H4 (cell line): ENCODE measurements around the gene ANKS1B. TPM values are rescaled to one million over a fixed set of nuclear protein-coding genes. Genes with fewer than 3 reads are reported as not detected.
"Not testable (repeated sequence)": the region's sequence is repeated elsewhere in the genome, so short reads cannot be mapped to it uniquely, and the experiment has no call there.

Experiments
- DNase-seq: peaks from one replicate; pipeline ENCODE4 v3.0.0-alpha.2; 2015; ENCODE audit warnings: low spot score
- total RNA-seq: library from RNA; depleted of rRNA; stranded (reverse); fragments of >200 nt; shearing (Covaris generic); gene quantifications from 2 replicates; pipeline ENCODE4 v1.2.3, GENCODE V29; 2014

ANKS1B gene
- total RNA-seq, 1 experiment from 2014 or later: 1.8 TPM

DNA sequence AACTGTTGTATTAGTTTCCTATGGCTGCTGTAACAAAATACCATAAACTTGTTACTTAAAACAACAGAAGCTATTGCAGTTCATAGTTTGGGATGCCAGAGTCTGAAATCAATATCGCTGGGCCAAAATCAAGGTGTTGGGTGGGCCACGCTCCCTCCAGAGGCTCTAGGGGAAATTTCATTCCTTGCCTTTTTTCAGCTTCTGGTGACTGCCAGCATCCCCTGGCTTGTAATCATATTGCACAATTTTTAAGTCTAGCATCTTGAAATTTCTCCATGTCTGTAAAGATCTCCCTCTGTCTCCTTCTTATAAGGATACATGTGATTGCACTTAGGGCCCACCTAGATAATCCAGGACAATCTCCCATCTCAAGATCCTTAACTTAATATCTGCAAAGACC, 386.0 kb downstream of the ANKS1B start:
- no peak for DNase-seq

- DNase-seq: no peak
Measured at GRCh38 chr12:99596762-99597161, 388.0 kb downstream of the ANKS1B start.

DNA sequence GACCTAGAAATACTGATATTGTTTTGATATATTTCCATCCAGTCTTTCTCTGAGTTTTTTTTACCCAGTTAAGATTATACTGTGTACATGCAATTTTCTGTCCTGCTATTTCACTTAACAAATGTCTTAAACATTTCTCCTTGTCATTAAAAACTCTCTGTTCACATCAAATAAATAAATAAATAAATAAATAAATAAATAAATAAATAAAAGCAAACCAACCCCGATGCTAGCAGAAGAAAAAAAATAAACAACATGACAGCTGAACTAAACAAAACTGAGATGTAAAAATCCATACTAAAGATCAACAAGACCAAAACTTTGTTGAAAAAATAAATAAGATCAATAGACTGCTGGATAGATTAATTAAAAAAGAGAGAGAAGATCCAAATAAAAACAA, 407.6 kb downstream of the ANKS1B start:
- not testable (repeated sequence) for DNase-seq

DNA sequence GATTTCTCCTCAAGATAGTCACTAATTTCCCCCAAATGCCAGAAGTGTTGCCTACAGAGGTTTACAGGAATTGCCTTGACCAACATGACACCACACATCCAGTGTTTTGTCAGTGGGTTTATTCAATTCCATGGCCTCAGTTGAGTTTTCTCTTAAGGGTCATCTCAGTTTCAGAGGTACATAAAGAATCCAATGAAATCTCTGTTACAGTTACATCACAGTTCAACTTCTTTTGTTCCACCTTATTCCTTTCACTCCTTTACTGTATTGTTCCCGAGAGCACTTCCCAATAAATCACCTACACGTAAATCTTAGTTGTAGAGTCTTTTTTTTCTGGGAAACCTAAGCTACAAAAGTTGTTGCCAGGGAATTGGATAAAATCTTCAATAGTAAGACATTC, 410.8 kb downstream of the ANKS1B start:
- no peak for DNase-seq

DNA sequence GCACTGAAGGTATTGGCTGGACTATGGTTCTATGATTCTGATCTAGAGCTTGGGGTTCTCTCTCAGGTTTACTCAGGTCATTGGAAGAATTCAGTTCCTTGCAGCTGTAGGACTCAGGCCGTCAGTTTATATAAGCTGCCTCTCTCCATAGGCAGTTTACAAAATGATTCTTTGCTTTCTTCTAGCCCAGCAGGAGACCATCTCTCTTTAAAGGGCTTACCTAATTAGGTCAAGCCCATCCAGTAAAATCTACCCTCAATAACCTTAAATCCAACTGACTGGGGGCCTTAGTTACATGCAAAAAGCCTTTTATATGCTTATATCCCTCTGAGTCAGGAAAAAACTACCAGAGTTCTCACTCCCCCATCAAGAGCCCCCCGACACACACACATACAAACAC, 417.7 kb downstream of the ANKS1B start:
- no peak for DNase-seq

DNA sequence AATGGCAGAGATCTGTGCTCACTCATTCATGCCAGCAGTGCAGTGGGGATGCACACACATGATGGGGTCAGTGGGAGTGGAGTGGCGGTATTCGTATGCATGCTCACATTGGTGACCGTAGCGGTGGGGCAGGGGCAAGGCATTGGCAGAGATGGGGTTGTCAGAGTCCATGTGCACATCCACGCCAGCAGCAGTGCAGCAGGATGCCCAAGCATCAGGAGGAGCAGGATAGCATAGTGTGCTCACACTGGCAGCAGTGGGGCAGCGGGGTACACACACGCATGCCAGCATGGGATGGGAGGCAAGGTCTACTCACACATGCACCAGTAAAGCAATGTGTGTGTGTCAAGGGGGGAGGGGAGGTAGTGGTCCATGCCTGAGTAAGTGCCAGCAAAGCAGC, 426.6 kb downstream of the ANKS1B start:
- DNase-seq: no peak

- DNase-seq: no peak
Measured at GRCh38 chr12:99553461-99553860, 431.3 kb downstream of the ANKS1B start.

- no peak for DNase-seq
Measured at GRCh38 chr12:99552022-99552421, 432.7 kb downstream of the ANKS1B start.

- DNase-seq: no peak
Measured at GRCh38 chr12:99549651-99550050, 435.1 kb downstream of the ANKS1B start.

GRCh38 chr12:99549196-99549595, 435.5 kb downstream of the ANKS1B start:
- DNase-seq: no peak

GRCh38 chr12:99544457-99544856, 440.3 kb downstream of the ANKS1B start:
- no peak for DNase-seq

DNA sequence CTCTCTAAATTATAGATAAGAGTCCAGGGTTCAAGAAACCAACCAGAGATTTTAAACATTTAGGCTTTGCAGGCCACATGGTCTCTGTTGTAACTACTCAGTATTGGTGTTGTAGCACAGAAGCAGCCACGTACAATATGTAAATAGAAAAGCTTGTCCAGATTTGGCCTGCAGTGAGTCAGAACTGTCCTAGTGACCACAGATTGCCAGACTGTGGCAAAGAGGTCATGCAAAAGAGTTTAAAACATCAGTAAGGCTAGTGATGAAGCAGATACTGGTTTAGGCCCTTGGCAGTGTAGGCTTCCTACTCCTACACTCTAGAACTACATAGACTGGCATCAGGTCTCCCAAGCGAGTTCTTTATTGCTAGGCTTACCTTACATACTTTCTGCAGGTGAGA, 454.8 kb downstream of the ANKS1B start:
- DNase-seq: peak; percentile 32

- DNase-seq: no peak
Measured at GRCh38 chr12:99528478-99528877, 456.3 kb downstream of the ANKS1B start.

GRCh38 chr12:99523853-99524252, 460.9 kb downstream of the ANKS1B start:
- DNase-seq: no peak

- no peak for DNase-seq
Measured at GRCh38 chr12:99522456-99522855, 462.3 kb downstream of the ANKS1B start.

- DNase-seq: no peak
Measured at GRCh38 chr12:99521664-99522063, 463.1 kb downstream of the ANKS1B start.

- no peak for DNase-seq
Measured at GRCh38 chr12:99513066-99513465, 471.7 kb downstream of the ANKS1B start.

DNA sequence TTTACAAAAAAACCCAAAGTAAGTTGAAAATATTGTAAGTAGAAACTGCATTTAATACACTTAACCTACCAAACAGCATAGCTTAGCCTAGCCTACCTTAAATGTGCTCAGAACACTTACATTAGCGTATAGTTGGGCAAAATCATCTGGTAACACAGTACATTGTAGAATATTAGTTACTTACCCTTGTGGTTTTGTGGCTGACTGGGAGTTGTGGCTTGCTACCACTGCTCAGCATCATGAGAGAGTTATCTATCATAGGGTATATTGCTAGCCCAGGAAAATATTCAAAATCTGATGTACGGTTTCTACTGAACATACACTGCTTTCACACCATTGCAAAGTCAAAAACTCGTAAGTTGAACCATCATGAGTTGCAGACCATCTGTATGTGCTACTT, 478.9 kb downstream of the ANKS1B start:
- no peak for DNase-seq

- DNase-seq: peak; percentile 13
Measured at GRCh38 chr12:99498756-99499155, 486.0 kb downstream of the ANKS1B start.

GRCh38 chr12:99495799-99496198, 488.9 kb downstream of the ANKS1B start:
- no peak for DNase-seq

DNA sequence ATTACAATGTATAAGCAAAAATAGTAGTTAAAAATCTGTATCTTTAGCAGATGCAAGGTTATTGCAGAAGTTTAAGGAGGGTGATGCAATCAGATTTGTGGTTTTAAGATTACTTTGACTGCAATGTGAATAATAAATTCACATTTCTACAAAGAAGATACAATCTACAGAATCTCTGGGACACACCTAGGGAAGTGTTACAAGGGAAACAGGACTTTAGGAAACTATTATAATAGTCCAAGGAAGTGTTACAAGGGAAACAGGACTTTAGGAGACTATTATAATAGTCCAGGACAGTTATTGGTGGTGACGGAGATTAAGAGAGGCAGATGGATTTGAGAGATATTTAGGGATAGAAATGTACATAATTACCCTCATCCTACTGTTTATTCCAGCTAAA, 491.5 kb downstream of the ANKS1B start:
- DNase-seq: no peak

DNA sequence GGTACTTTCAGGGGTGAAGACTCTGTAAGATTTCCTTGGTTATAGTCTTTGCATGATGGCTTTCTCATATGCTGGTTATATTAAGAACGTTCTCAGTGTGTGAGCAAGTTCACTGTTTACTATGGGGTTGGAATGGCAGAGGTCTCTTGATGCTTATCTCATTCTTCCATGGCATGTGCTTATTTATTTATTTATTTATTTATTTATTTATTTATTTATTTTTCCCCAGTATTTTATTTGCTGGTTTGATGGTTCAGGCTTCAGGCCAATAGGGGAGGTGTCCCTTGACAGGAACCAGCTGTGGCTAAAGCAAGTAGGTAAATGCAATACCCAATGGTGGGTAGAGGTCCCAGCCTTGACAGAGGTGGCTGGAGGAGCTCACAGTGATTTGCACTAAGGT, 498.5 kb downstream of the ANKS1B start:
- DNase-seq: no peak

DNA sequence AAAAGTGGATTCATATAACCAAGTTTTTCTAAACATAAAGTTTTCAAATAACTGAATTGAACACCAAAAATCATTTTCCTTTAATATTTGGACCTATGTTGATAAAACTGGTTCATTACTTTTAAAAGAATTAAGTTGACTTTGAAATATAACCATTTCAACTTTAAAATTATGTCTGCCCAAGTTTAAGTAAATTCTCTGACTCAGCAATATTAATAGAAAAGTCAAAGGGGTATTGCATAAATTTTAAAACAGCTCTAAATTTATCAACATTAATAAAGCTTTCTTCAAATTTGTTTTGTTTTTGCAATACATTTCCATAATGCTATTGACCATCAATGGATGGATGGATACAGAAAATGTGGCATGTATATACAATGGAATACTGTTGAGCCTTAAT, 505.6 kb downstream of the ANKS1B start:
- DNase-seq: no peak

GRCh38 chr12:99476956-99477355, 507.8 kb downstream of the ANKS1B start:
- DNase-seq: no peak
